GM10847 (cell line): Measurements from ENCODE around the gene AIFM3.

Experiments used
- POLR2A ChIP-seq: IDR thresholded peaks from 2 replicates; pipeline ENCODE4 v1.6.1; 2011; ENCODE audit not compliant: insufficient read length; ENCODE audit errors: extremely low read depth

Gene AIFM3

DNA sequence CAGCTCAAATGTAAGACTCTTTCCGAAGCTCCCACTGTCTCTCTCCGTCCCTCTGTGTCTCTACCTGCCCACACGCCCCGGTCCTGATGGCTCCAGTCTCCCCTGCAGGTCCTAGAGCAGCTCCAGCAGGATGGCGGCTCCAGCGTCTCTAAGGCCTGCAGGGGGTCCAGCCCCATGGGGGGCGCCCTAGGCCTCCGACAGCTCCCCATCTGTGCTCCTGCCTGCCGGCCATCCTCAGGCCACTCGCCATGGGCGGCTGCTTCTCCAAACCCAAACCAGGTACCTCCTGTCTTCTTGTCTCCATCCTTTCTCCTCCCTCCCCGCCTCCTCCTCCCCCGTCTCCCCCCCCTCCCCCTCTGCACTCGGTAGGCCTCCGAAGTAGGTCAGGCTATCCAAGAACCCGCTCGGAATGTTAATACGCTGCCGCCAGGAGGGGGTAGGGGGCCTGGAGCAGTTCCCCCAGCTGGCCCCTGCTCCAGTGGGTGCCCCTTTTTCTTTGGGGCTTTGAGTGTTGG lies 699 bp downstream of the AIFM3 start:
- no peak for TF ChIP-seq POLR2A

DNA sequence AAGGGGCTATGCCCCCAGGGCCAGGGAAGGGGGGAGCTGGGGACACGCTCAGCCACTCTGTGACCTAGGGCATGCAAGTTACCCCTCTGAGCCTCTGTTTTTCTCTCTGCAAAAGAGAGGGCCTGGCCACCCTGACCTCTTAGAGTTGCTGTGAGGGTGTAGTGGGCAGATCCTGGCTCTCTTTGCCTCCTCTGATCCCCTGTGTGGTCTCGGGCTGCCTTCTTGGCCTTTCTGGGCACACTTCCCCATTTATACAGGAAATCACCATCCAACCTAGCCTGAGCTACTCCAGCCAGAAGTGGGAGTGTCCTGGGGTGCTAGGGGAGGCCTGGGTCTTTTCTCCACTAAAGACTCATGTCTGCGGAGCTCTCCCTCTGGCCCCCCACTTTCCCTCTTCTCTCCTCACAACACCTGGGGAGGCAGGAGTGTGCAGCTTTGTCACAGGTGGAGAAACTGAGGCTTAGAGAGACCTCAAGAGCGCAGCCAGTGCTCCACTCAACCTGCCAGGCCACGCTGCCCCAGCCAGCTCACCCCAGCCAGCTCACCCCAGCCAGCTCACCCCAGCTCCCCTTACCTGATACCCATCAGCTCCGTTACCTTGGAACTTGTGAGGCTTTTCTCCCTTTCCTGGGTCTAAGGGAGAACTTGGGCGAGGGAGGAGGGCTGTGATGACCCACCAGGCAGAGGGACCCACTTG lies 1.4 kb downstream of the AIFM3 start:
- no peak for TF ChIP-seq POLR2A

DNA sequence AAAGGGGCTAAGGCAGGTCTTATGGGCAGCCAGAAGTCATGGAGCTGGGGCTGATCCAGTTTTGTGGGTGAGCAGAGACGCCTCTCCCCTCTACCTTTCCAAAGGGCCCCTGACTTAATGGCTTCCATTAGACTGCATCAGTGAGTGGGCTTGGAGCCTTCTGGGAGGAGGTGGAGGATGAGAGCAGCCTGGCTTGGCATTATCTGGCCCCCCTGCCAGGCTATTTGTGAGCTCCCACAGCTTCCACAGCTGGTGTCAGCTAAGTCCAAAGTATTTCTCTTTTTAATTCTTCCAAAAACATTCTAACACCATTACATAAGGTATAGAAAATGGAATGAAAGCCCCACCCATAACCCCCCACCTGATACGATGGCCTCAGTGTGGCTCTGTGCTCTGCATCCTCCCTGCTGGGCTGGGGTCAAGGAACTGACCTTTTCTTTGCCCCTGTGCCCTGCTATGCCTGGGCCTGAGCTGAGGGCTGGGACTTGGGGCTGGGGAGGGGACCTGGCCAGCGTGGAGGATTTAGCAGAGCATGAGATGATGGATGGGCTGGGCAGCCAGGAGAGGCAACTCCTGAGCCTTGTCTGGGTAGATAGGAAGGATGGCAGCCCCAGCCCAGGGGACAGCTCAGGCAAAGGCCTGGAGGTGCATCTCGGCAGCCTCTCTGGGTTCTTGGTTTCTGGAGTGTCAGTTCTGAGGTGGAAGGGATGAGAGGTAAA lies 4.0 kb downstream of the AIFM3 start:
- no peak for TF ChIP-seq POLR2A

DNA sequence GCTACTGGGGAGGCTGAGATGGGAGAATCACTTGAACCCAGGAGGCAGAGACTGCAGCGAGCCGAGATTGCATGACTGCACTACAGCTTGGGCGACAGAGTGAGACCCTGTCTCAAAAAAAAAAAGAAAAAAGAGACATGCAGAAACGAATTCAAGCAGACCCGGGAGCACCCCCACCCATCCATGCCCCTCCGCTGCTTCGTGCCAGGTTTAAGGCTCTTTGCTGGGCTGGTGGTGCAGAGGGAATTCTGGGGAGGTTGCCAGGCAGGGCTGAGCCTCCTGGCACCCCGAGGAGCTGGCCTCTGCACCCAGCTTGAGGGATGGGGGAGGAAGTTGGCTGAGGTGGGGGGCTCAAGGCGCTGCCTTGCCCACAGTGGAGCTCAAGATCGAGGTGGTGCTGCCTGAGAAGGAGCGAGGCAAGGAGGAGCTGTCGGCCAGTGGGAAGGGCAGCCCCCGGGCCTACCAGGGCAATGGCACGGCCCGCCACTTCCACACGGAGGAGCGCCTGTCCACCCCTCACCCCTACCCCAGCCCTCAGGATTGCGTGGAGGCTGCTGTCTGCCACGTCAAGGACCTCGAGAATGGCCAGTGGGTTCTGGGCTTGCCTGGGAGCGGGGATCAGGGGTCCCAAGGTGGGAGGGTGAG lies 6.0 kb downstream of the AIFM3 start:
- TF ChIP-seq POLR2A: no peak

GRCh38 chr22:20973634-20974286 lies 6.7 kb downstream of the AIFM3 start:
- TF ChIP-seq POLR2A: no peak

- no peak for TF ChIP-seq POLR2A
These were observed 7.4 kb downstream of the AIFM3 start for GRCh38 chr22:20974336-20974955.

GRCh38 chr22:20975541-20976290 lies 8.7 kb downstream of the AIFM3 start:
- TF ChIP-seq POLR2A: no peak

DNA sequence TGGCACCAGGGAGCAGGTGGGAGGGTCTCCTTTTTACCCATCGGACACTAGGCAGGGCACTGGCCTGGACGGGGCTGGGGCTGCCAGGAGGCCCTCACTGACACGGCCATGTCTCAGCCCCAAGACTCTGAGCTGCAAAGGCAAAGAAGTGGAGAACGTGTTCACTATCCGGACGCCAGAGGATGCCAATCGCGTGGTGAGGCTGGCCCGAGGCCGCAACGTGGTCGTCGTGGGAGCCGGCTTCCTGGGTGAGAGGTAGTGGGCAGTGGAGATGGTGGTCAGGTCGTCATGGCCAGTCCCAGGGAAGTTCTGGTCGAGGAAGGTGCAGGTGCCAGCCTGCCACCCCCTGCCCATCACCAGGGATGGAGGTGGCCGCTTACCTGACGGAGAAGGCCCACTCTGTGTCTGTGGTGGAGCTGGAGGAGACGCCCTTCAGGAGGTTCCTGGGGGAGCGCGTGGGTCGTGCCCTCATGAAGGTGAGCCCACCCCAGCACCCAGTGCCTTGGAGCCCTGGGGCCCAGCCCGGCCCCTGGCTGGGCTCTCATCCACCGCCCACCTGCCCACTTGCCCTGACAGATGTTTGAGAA lies 9.3 kb downstream of the AIFM3 start:
- TF ChIP-seq POLR2A: no peak

DNA sequence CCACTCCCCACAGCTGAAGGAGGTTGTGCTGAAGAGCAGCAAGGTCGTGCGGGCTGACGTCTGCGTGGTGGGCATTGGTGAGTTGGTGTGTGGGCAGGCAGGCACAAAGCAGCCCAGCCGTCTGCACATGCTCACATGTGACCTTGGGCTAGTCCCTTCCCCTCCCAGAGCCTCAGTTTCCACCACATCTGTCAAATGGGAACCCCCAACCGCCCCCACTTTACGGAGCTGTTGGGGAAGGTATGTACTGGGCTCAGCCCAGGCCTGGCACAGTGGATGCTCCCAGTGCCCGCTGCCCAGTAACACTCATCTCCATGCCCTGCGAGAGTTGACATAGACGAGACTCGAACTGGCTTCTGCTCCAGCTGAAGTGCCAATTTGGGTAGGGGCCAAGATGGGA lies 10.0 kb downstream of the AIFM3 start:
- no peak for TF ChIP-seq POLR2A

GRCh38 chr22:20977516-20978170 lies 10.6 kb downstream of the AIFM3 start:
- TF ChIP-seq POLR2A: no peak

- TF ChIP-seq POLR2A: no peak
These were observed 11.4 kb downstream of the AIFM3 start for GRCh38 chr22:20978419-20978818.

DNA sequence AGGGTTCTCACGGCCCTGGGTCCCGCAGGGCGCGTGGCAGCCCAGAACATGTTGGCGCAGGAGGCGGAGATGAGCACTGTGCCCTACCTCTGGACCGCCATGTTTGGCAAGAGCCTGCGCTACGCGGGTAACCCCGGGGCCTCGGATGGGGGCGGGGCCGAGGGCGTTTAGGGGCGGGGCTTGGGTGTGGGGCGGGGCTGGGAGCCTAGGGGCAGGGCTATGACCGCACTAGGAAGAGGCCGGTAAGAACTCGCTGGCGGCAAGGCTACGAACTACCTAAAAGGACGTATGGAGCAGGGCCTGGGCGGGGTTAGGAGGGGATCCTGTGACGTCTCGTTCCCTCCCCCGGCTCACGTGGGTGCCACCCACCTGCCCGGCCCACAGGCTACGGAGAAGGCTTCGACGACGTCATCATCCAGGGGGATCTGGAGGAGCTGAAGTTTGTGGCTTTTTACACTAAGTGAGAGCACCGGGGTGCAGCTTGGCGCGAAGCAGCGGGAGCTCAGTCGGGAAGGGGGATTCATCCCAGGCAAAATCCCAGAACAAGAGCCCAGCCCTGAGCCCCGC lies 12.3 kb downstream of the AIFM3 start:
- TF ChIP-seq POLR2A: no peak

- TF ChIP-seq POLR2A: no peak
These were observed 12.9 kb downstream of the AIFM3 start for GRCh38 chr22:20979940-20980453.

GRCh38 chr22:20980523-20980922 lies 13.5 kb downstream of the AIFM3 start:
- no peak for TF ChIP-seq POLR2A
